Amygdala (tissue), 56 donors: ENCODE data around the gene RNLS.

Source experiments
- DNase-seq, 56 donors: peaks; one replicate each; lab custom pipeline; 2025; lab: John Stamatoyannopoulos, UW

The RNLS gene

GRCh38 chr10:88525371-88526069 is 57.6 kb downstream of the RNLS start:
- DNase-seq: no peak

DNA sequence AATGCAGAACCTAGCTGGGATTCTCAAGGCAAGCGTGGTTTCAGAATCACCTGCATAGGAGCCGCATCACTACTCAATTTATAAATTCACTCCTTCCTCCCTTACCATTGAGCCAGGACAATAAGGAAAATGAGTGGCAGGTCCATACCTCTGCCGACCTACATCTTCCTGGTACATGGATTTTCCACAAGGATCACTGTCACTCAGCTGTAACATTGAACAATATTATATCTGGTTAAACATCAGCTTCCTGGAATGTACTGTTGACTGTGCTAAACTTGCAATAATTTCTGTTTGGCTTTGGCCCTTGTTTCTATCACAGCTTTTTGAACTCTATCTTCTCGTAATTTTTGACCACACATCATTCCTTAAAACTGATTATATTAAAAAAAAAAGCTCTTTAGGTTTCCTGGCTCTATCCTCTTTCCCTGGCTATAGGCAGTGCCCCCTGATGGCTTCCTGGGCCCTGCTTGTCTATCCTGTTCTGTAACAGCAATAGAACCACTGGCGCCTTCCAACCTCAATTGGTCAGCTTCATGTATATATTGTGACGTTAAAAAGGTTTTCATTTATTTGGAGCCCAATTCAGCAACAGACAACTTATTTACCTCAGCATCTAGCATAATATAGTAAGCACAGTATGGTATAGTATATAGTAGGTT is 59.2 kb downstream of the RNLS start:
- no peak for DNase-seq

GRCh38 chr10:88522715-88523114 is 60.4 kb downstream of the RNLS start:
- DNase-seq: no peak

- DNase-seq: no peak
Measured at GRCh38 chr10:88521791-88522190, 61.3 kb downstream of the RNLS start.

DNA sequence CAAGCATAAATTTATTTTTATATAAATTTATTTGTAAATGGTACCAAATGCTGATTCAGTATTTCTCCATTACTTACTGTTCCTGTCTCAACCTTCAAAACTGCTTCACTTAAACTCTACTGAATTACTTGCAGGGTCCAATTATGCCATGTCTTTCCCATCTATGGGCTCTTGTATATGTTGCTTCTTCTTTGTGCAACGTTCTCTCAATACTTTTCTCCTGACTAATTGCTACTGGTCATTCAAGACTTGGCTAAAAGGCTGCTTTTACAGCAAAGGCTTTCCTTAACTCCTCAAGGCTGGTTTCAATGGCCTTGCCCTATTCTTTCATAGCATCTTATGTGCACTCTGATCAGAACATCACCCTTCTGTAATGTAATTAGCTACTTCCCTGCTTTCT is 67.9 kb downstream of the RNLS start:
- no peak for DNase-seq

DNA sequence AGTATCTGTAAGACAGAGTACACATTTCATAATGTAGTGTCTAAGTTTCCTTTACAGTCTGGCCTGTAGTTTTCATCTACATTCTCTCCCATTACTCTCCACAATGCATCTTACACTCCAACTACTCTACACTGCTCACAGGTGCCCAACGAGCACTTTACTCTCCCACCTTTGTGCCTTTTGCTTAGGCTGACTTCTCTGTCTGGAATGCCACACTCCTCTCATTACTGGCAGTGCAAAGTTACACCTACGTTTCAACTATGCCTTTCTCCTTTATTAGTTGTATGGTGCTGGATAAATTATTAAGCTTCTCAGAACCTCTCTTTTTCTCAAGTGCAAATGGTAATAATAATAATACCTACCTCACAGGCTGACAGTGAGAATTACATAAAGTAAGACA is 70.5 kb downstream of the RNLS start:
- no peak for DNase-seq

- no peak for DNase-seq
Measured at GRCh38 chr10:88508796-88509195, 74.3 kb downstream of the RNLS start.

GRCh38 chr10:88507826-88508453 is 75.2 kb downstream of the RNLS start:
- DNase-seq: no peak

DNA sequence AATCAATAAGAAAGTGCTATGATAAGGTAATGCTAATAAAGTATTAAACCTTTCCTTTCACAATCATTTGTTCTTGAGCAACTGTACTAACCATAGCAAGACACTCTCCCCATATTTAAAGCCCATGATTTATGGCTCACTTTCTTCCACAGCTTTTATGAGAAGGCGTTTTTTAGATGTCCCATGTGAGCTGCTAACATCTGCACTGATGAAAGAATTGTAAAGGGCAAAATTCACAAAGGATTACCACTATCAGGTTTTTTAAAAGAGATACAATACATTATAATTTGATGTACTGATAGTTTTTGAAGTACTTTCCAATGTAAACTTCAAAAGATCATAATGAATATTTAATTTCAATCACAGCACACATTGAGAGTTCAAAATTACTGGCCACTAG is 75.7 kb downstream of the RNLS start:
- DNase-seq: no peak

- no peak for DNase-seq
Measured at GRCh38 chr10:88505680-88506215, 77.4 kb downstream of the RNLS start.

DNA sequence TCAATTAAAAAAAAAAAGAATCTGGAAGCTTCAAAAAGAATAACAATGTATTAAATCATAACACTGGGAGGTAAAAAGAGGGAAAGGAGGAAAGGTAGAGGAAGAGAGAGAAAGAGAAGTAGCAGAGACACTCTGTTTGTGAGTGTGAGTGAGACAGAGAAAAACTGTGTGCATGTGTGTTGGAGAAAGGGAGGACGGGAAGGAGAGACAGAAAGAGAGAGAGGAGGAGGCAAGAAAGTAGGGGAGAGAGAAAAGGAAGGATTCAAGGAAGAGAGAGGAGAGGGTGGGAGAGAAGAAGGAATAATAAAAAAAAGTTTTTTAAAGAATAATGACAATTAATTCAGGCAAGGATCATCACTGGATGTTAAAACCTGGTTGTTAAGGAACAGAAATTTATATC is 77.9 kb downstream of the RNLS start:
- DNase-seq: no peak

DNA sequence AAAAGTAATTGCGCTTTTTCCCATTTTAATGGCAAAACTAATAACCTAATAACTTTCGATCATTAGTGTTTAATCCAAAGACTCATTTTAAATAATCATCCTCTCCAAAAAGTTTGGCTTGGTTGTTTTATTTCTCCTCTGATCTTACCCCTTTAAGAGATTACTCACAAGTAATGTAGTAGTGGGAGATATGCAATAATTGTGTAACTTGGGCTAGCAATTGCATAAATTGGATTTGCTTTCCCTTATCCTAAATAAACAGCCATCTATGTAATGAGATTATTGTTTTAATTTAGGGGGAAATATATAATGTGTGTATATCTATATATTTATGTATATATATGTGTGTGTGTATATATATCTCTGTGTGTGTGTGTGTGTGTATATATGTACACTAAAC is 82.5 kb downstream of the RNLS start:
- no peak for DNase-seq

DNA sequence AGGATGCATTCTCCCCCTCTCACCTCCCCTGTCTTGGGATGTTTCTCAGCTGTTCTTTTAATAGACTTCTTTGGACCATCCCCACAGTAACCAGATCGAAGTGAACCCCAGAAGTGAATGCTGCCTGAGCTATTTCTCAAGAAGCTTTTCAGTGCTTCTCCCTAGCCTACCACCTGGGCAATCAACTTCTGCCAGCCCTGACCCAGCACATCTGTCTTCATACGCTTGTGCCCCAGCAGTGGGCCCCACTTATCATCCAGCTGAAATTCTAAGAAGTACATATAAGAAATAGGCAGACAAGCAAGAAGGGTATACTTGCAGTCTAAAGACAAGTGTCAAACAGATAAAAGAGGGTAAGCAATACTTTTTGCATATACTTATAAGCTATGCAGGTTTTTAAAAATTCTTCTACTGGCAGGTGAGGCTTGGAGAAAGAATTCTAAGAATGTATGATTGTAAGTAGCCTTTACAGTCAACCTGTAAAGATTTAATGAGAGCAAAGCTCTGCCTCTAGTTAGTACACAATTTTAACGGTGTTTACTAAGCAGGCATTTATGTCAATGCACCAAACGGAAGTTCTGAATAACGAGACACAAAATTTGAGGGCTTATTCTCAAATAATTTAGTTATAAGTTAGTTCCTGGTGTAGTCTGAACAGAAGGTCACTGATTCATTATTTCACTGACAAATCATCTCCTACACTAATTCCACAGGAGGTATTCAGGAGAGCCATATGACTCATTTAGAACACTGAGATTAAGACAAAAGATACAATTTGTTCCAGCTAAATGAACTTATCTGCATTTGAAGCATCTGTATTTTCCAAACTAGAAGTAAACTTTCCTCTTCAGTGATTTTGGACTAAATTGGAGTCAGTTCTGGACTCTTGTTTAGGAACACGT is 83.3 kb downstream of the RNLS start:
- no peak for DNase-seq

DNA sequence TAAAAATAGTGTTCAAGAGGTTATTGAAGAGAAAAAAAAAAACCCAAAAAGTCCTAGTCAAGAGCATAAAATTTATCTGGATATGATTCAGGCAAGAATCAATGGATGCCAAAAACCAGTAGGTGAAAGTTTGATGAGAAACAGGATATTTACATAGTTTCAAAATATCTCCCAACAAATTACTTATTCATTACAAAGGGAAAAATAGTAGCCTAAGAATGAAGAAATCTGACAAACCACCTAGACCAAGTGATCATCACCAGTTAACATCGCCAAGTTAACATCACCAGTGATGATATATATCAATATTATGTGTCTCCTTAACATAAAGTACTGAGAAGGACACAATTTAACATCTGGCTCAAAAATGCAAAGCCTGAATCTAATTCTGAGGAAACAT is 85.2 kb downstream of the RNLS start:
- no peak for DNase-seq

GRCh38 chr10:88494537-88494936 is 88.6 kb downstream of the RNLS start:
- no peak for DNase-seq

DNA sequence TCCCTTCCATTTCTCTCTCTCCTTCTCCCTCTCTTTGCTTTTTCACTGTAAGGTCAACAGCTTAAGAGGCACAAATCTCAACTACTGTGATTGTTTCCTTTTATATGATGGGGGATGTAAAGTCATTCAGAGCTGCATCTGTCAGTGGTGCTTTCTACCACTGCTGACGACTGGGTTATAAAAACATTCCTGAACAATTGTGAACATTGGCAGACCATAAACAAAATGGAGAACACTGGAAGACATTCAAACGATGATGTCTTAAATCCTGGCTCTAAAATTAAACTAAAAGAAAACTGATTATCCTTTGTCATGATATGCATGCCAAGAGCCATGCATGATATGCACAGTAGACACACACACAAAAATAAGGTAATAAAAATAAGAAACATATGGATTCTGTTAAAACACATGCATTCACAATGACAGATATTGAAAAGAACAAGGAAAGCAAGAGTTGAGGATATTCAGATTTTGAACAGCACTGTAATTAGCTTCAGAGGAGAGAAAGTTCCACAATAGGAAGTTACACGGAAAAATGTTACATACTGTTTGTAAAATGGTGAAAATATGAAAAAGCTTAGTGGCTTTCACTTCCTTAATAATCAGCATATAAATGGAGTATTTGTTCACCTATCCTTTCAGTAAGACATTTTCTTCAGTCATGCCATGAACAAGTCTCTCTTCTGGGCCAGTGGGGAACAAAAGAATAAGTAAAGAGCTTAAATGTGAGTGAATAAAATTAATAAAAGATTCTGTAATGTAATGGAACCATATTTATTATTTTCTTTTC is 89.2 kb downstream of the RNLS start:
- DNase-seq: no peak

DNA sequence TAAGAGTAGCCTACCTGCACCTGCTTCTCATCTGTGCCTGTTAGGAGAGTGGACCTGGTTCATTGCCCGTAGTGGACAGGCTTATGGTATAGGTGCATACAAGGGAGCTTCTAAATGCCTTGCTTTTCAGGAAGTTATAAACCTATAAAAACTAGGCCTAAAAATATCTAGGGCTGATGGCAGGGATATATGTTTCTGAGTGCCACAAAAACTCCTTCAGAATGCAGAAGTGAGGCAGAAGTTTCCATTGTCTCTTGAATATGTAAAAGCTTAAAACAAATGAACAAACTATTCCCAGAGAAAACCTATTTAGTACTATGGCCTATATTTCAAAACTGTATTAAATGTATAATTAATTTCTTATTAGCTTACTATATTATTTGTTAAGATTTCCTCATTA is 91.8 kb downstream of the RNLS start:
- DNase-seq: no peak

- no peak for DNase-seq
Measured at GRCh38 chr10:88490231-88490980, 92.7 kb downstream of the RNLS start.

- no peak for DNase-seq
Measured at GRCh38 chr10:88489107-88489506, 94.0 kb downstream of the RNLS start.
